Skeletal muscle satellite cell (primary cell): ENCODE measurements around the gene RFX2.

ENCODE experiments used
- H3K27me3 ChIP-seq: 2 replicates; pipeline ENCODE4 v1.7.0; 2013; ENCODE audit warnings: low read length; ENCODE audit not compliant: control insufficient read depth, insufficient read depth
- H3K36me3 ChIP-seq: 2 replicates; pipeline ENCODE4 v1.7.0; 2013; ENCODE audit warnings: mild to moderate bottlenecking, control low read depth, low read length; ENCODE audit not compliant: insufficient read depth
- H3K4me1 ChIP-seq: 2 replicates; pipeline ENCODE4 v1.7.0; 2013; ENCODE audit warnings: low read length; ENCODE audit not compliant: control insufficient read depth, insufficient read depth
- H3K4me2 ChIP-seq: 2 replicates; pipeline ENCODE4 v1.7.0; 2013; ENCODE audit warnings: mild to moderate bottlenecking, low read length
- H3K4me3 ChIP-seq: 2 replicates; pipeline ENCODE4 v1.7.0; 2013; ENCODE audit warnings: low read length
- H3K9ac ChIP-seq: 2 replicates; pipeline ENCODE4 v1.7.0; 2013; ENCODE audit warnings: mild to moderate bottlenecking, low read depth, low read length, moderate library complexity
- H3K9me3 ChIP-seq: replicated peaks from 2 replicates; pipeline ENCODE4 v1.7.0; 2013; ENCODE audit warnings: mild to moderate bottlenecking, control low read depth, low read length

Gene RFX2

DNA sequence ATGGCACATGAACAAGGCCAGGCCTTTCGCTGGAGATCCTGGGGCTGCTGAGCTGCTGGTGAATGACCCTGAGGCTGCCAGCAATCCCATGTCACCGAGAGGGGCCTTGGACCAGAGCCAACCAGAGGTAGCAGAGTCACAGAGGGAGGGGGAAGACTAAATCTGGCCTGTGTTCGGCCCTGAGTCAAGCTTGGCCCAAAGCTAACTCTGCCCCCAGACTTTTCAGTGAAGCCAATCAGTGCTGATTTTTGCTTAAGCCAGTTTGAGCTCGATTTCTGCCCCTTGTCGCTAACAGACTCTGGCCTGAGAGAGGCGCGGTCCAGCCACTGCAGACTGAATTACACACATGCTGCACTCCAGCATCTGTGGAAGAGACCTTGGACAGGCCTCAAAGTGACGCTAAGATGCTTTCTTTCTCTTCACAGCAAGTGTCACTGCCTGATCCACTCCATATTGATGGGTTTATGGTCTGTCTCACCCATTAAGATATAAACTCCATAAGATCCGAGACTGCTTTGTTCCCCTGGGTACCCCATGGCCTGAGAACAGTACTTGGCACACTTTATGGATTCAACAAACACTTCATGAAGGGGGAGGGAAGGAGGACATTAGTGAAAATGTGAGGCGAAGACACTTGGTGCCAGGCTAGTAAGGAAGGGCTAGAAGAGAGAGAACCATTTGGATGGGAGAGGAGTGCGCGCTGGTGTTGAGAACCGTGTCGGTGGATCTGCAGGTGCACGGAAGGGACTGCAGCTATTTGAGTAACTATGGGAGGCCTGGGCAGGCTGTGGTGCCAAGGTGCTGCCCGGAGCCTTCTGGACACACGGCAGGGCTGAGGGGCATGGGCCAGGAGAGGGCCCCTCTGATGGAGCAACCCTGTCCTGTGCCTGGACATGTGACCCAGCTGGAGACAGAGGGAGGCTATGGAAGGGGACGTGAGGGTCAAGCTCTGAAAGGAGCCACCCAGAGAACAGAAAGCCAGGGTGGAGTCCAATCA lies 150.0 kb downstream of the RFX2 start:
- no peak overlapping the region for H3K4me3 ChIP-seq
- no peaks in the 10 kb centered on the region for H3K9me3 ChIP-seq
- H3K4me2 ChIP-seq = no peak overlapping the region
- no peaks in the 10 kb centered on the region for H3K36me3 ChIP-seq
- H3K9ac ChIP-seq = no peak overlapping the region
- no peaks in the 10 kb centered on the region for H3K27me3 ChIP-seq
- H3K4me1 ChIP-seq = peaks cover 31% of the 10 kb centered on the region

DNA sequence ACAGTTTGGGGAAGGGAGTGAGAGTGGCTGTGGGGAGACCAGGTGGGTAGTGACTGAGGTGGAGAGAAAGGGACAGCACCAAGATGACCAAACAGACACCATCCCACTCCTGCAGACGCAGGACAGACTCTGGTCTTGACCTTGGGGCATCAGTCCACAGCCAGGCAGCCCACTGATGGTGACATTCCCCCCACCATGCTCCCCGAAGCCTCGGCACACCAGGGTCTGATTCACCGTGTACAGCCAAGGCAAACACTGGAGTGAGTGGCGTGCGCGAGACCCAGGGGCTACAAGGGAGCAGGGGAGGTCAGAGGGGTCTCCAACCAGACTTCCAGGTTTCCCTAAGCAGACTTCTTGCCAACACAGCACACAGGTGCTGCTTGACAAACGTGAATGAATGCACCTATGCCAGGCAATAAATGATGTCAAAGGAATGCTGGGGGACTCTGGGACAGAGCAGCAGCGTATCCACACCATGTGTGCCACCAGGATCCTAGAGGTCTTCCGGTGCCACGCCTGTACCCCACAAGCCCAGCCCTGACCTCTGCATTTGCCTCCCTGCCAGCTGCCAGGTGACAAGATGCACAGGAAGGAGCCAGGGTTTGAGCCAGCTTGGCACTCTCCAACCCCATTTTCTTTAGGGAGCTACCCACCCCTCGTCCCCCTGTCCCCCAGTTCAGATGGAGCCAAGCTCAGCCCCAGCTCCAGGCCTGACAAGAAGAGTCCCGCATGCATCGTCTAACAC lies 150.9 kb downstream of the RFX2 start:
- peaks cover 39% of the 10 kb centered on the region for H3K4me1 ChIP-seq
- no peak overlapping the region for H3K9ac ChIP-seq
- no peaks in the 10 kb centered on the region for H3K36me3 ChIP-seq
- H3K9me3 ChIP-seq = no peaks in the 10 kb centered on the region
- no peak overlapping the region for H3K4me2 ChIP-seq
- no peak overlapping the region for H3K4me3 ChIP-seq
- H3K27me3 ChIP-seq = no peaks in the 10 kb centered on the region

DNA sequence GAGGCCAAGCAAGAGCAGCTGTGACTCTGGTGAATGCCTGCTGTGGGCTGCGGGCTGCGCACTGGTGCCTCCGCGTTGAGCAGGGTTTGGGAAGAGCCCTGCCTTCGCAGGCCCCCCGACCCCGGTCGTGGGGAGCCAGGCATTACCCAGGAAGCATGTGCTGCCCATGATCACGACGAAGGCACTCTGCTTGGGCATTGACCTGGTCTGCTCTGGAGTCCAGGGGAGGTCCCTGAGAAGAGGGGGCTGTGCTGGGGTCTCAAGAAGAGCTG lies 151.5 kb downstream of the RFX2 start:
- Histone ChIP-seq H3K4me1 (peaks cover 46% of the 10 kb centered on the region), H3K4me3 (no peak overlapping the region), H3K9me3 (no peaks in the 10 kb centered on the region), H3K27me3 (no peaks in the 10 kb centered on the region), H3K36me3 (no peaks in the 10 kb centered on the region), H3K9ac (no peak overlapping the region), H3K4me2 (no peak overlapping the region)

DNA sequence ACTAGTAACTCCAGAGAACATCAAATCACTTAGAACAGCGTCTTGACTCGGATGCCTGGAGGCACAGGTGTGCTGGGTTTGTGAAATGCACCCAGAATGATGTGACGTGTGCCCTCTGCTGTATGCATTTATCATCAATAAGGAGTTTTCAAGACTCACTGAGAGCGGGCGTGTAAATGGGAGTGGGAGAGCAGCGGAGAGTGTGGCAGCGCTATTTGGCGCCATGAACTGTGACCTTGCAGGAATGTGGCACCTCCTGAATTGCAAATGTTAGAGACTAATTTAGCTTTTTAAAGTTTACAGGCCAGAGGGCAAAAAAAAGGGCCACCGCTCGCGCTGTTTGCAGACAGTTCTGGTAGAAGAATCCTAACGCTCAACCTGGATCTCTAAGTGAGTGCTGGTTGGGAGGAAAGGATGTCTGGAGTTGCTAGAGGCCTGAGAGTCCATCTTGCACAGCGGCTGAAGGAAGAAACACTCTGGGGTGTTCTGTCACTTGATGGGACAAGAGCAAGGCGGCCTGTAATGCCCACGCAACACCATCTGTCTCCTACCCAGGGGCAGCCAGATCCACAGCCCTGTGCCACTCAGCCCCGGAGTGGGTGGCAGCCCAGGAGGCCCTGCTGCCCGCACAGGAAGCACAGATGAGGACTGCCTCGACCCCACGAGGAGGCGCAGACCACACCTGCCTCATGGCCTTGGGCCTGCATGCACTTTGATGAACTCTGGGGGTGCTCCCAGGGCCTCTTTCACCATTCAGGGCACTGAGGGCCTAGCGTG lies 152.0 kb downstream of the RFX2 start:
- Histone ChIP-seq H3K36me3 (no peaks in the 10 kb centered on the region), H3K4me1 (peaks cover 51% of the 10 kb centered on the region), H3K4me2 (no peak overlapping the region), H3K4me3 (no peak overlapping the region), H3K9ac (no peak overlapping the region), H3K27me3 (no peaks in the 10 kb centered on the region), H3K9me3 (no peaks in the 10 kb centered on the region)

DNA sequence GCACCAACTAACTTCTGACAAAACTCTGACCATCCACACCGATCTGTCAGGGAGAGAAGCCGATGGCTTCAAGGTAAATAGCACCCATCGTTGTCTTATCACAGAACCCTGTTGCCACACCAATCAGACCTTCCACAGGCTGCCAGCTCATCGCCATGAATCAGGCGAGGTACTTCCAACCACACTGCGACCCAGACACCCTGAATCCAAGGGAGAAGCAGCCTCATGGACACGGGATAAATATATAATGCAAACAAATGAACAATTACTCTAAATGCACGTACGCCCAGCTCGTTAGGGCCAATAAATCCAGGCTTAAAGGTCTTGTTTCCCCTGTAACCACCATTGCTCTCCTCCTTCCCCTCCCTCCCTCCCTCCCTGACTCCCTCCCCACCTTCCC lies 153.1 kb downstream of the RFX2 start:
- Histone ChIP-seq H3K27me3 (no peaks in the 10 kb centered on the region), H3K9me3 (no peaks in the 10 kb centered on the region), H3K9ac (no peak overlapping the region), H3K4me1 (peaks cover 55% of the 10 kb centered on the region), H3K4me3 (no peak overlapping the region), H3K36me3 (no peaks in the 10 kb centered on the region), H3K4me2 (no peak overlapping the region)

DNA sequence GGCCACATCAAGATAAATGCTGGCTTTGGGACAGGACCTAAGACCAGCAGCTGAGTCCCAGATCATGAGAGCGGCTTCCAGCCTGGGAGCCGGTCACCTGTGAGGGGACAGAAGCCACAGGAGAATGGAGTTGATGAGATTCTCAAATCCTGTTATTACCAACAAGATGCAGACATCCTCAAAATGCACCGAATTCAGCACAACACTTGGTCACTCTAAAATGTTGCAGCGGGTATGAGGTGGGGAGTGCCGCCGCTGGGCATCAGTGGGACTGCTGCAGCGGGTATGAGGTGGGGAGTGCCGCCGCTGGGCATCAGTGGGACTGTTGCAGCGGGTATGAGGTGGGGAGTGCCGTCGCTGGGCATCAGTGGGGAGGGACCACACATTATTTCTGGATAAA lies 153.6 kb downstream of the RFX2 start:
- Histone ChIP-seq H3K36me3 (no peaks in the 10 kb centered on the region), H3K4me1 (peaks cover 55% of the 10 kb centered on the region)

DNA sequence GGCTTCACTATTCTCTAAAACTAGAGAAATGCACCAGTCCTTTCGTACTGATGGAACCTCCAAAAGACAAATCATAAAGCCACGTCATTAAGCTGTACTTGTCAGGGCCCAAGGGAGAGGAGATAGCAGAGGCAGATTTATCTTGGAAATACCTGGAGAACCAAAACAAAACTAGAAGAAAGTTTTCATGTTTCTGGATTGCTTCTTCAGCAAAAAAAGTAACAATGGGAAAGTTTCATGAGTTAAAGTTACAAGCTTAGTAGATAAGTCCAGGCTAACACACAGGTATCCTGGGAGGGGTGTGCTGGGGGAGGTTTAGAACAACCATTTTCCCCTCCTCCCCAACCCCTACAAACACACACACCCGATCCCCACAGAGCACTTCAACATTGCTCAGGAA lies 154.0 kb downstream of the RFX2 start:
- Histone ChIP-seq H3K9me3 (no peaks in the 10 kb centered on the region), H3K4me2 (no peak overlapping the region), H3K4me3 (no peak overlapping the region), H3K36me3 (no peaks in the 10 kb centered on the region), H3K9ac (no peak overlapping the region), H3K27me3 (no peaks in the 10 kb centered on the region), H3K4me1 (peaks cover 52% of the 10 kb centered on the region)

More for the DNA sequence above, 153.6 kb downstream of the RFX2 start:
- no peak overlapping the region for H3K4me3 ChIP-seq
- H3K9me3 ChIP-seq = no peaks in the 10 kb centered on the region
- H3K27me3 ChIP-seq = no peaks in the 10 kb centered on the region
- H3K9ac ChIP-seq = no peak overlapping the region
- no peak overlapping the region for H3K4me2 ChIP-seq

DNA sequence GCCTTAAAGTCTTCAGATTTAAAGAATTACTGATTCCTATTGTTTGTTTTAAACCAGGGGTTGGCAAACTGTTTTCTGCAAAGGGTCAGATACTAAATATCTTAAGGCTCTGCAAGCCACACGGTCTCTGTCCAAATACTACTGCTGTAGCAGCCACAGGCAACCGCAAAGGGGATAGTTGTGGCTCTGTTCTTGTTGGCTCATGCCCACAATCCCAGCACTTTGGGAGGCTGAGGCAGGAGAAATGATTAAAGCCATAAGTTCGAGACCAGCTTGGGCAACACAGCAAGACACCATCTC lies 154.7 kb downstream of the RFX2 start:
- H3K4me1 ChIP-seq = peaks cover 52% of the 10 kb centered on the region
- no peak overlapping the region for H3K9ac ChIP-seq
- H3K36me3 ChIP-seq = peaks cover 3% of the 10 kb centered on the region
- H3K9me3 ChIP-seq = no peaks in the 10 kb centered on the region
- H3K27me3 ChIP-seq = no peaks in the 10 kb centered on the region
- H3K4me2 ChIP-seq = no peak overlapping the region
- no peak overlapping the region for H3K4me3 ChIP-seq

DNA sequence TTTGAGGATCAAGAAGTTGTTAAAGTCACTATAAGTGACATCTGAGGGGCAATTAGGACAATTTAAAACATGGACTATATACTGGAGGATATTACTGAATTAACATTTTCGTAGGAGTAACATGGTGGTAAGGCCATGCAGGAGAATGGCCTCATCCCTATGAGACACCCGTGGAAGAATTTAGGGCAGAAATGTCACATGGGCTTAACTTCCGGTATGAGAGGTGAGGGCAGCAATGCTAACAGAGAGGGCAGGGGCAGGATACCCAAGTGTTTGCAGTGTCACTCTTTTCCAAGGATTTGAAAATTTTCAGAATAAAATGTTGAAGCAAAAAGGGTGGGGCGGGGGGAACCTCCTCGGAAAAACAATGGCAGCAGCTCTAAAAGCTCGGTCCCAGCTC lies 156.0 kb downstream of the RFX2 start:
- Histone ChIP-seq H3K4me1 (peaks cover 45% of the 10 kb centered on the region), H3K9me3 (no peaks in the 10 kb centered on the region), H3K4me2 (peak overlapping the region; percentile 68), H3K36me3 (peaks cover 15% of the 10 kb centered on the region), H3K4me3 (peak overlapping the region; percentile 27), H3K9ac (peak overlapping the region; percentile 67), H3K27me3 (no peaks in the 10 kb centered on the region)

DNA sequence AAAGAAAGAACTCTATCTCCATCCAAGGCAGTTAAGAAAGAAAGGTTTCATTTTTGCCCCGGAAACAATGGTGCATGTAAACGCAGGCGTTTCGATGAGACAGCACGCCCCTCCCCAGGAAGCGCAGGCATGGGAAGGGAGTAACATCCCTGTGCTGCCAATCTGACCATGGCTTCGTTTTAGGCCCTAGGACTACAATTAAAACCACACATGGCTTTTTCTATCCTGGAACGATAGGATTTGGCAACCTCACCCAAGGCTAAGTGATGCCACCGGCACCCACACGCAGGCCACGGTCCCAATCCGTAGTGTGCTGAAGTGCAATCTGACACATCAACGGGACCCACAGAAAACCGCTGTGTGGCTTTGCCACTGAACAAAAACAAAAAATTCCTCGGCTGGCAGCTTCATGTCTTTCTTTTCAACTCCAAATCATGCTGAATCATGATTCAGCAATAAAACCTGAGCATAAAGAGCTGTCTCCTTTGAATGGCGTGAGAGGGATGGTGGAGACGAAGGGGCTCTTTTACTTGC lies 156.6 kb downstream of the RFX2 start:
- Histone ChIP-seq H3K27me3 (no peaks in the 10 kb centered on the region), H3K4me1 (peaks cover 45% of the 10 kb centered on the region), H3K9ac (peak overlapping the region; percentile 67), H3K4me2 (peak overlapping the region; percentile 68), H3K9me3 (no peaks in the 10 kb centered on the region), H3K36me3 (peaks cover 19% of the 10 kb centered on the region), H3K4me3 (peak overlapping the region; percentile 27)

DNA sequence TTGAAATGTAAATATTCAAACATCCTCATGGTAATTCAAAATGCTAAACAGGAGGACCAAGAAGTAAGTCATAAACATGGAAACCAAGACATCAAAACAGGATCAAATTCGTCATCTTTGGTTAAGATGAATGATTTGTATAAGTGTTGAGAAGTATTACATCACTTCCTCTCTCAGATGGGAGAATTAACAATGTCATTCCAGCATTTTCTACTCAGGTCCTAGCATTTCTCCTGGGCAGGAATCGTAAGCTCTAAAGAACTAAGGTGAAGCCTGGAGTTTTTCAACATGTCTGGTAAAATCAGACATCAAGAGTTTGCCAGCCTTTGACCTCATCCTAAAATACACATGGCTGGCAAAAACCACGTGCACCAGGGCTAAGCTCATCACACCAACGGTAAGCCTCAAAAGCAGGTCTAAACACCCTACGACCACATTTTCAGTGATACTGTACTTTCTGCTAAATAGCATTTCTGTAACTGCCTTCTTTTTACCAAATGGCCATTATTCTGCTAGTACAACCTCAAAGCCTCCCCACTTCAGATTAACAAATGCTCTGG lies 157.2 kb downstream of the RFX2 start:
- no peaks in the 10 kb centered on the region for H3K27me3 ChIP-seq
- peak overlapping the region; percentile 68 for H3K4me2 ChIP-seq

More for the DNA sequence above, 157.2 kb downstream of the RFX2 start:
- H3K9me3 ChIP-seq = no peaks in the 10 kb centered on the region
- peaks cover 45% of the 10 kb centered on the region for H3K4me1 ChIP-seq
- H3K36me3 ChIP-seq = peaks cover 19% of the 10 kb centered on the region
- H3K4me3 ChIP-seq = peak overlapping the region; percentile 17
- H3K9ac ChIP-seq = peak overlapping the region; percentile 67
